CD4-positive, alpha-beta T cell treated with Interleukin-17A for 4 hours (primary cell): ENCODE data around the gene WWP2.
"Not testable (repeated sequence)": the region's sequence is repeated elsewhere in the genome, so short reads cannot be mapped to it uniquely, and the experiment has no call there.

Experiments
- DNase-seq: peaks from one replicate; pipeline ENCODE4 v3.0.0-alpha.2; 2020; ENCODE audit warnings: mixed read lengths

Gene WWP2

DNA sequence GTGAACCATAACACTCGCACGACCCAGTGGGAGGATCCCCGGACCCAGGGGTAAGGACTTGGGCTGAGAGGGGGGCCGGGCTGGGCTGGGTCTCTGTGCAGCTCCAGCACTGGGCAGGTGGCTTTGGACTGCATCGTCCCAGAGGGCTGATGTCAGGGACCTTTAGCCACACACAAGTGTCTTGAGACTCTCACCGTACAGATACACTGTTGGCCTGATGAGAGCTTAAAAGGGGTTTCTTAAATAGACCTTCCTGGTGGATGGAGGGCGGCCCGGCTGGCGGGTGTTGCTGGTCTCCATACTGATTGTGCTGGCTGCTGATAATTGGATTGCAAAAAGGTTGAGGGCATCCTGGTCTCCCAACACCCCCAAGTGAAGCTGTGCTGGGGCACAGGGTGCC is 167.3 kb downstream of the WWP2 start:
- DNase-seq = no peak

DNA sequence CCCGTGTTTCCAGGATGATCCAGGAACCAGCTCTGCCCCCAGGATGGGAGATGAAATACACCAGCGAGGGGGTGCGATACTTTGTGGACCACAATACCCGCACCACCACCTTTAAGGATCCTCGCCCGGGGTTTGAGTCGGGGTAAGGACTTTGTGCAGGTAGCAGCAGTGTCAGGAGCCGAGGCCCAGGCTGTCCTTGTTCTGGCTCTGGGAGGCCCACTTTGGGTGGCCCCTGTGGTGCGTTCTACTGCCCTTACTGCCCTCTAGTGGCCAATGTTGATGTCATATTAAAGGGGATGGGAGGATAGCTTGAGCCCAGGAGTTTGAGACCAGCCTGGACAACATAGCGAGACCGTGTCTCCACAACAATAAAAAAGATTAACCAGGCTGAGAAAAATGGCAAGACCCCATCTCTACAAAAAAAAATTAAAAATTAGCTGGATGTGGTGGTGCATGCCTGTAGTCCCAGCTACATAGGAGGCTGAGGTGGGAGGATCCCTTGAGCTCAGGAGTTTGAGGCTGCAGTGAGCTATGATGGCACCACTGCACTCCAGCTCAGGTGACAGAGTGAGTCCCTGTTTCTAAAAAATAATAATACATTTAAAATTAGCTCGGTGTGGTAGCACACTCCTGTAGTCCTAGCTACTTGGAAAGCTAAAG is 168.1 kb downstream of the WWP2 start:
- DNase-seq = peak; percentile 57

DNA sequence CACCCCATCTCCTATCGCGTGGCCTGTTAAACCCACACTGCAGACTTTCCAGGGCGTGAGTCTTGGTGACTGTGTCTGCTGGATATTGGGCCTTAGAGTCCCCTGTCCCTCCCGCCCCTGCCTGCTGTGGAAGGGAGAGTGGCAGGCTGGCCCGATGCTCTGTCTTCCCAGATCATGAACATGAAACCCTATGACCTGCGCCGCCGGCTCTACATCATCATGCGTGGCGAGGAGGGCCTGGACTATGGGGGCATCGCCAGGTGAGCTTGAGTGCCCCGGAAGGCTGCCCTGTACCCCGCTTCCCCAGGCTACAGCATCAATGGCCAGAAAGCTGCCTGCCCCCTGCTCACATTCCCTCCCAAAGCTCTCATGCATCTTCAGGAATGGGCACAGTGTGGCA is 169.5 kb downstream of the WWP2 start:
- no peak for DNase-seq

DNA sequence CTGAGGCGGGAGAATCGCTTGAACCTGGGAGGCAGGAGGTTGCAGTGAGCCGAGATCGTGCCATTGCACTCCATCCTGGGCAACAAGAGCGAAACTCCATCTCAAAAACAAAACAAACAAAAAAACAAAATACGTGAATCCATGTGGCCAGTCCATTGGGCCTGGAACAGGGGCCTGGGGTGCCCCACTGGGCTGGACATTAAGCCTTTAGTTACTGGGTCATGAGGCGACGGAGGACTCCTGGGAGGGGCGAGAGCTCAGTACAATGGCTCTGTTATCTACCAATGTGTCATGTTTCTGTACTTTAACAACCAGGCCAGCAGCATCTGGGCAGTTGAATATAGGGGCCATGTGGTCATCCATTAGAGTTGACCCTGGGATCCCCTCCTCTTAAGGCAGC is 170.1 kb downstream of the WWP2 start:
- no peak for DNase-seq

DNA sequence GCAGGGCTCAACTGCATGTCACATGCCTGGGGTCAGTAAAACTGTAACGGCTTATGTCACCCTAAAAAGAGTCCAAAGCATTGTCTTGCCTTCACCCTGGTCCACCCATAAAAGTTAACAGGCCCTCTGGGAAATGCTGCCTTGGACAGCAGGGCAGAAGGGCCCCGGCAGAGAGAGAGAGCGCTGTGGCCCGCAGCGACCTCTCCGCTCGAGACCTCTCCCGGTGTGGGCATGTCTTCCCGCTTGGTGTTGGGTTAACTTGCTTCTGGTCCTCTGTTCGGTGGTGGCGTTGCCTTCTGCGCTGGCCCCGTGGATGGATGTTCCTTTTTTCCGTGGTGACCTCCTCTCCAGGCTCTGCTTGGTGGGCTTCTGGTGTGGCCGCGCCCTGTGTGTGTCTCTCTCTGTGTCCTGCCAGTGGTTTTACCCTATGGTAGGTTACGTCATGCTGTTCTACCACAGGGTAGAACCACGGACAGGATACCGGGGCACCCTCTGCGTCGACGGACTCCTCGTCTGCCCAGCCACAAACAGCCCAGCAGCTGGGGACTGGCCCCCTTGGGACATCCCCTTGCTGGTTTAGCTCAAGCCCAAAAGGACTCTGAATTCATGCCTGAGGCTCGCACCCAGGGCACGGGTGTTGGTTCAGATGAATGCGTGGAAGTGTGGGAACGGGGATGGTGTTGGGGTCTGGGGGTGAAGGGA is 170.7 kb downstream of the WWP2 start:
- DNase-seq = no peak

DNA sequence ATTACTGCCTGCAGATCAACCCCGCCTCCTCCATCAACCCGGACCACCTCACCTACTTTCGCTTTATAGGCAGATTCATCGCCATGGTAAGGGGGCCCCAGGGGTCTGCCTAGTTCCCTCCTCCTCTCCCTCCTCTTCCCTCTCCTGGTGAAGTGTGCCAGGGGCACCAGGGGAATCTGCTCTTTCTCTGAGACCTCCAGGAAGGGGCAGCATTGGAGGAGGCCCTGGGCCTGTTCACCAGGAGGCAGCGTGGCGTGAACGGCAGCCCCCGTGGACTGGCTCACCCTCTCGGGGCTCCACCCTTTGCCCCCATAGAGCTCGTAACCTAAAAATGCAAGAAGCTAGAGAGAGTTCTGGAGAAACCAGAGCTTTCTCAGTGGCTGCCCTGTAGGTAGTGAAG is 171.9 kb downstream of the WWP2 start:
- DNase-seq = no peak

DNA sequence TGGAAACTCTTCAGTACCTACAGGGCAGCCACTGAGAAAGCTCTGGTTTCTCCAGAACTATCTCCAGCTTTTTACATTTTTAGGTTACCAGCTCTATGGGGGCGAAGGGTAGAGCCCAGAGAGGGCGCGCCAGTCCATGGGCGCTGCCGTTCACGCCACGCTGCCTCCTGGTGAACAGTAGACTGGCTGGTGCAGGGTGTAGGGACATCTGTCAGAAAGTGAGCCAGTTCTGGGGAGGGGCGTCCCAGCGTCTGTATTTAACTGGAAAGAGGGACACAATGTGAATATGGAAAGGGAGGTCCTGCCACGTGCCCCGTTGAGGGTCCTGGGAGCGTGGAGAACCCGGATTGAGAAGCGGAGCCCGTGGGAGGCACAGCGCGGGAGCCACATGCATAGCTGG is 172.6 kb downstream of the WWP2 start:
- no peak for DNase-seq

DNA sequence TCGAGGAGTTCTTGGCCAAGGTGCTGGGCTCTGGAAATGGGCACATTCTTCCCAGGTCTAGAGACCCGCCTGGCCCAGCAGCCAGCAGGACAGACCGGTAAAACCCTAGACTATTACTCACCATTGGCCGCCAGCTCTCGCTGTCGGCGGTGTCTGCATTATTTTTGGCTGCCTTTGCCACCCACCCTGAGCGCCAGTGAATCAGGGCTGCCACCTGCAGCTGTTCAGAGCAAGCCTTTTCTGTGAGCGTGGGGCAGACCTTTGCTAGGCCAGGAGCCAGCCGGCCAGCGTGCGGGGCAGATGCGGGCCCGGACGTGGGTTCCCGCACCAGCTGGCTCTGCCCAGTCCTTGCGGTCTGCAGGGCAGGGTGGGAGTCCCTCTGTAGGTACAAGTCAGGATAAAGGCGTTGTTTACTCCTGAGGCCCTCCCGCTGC is 173.2 kb downstream of the WWP2 start:
- DNase-seq = no peak

DNA sequence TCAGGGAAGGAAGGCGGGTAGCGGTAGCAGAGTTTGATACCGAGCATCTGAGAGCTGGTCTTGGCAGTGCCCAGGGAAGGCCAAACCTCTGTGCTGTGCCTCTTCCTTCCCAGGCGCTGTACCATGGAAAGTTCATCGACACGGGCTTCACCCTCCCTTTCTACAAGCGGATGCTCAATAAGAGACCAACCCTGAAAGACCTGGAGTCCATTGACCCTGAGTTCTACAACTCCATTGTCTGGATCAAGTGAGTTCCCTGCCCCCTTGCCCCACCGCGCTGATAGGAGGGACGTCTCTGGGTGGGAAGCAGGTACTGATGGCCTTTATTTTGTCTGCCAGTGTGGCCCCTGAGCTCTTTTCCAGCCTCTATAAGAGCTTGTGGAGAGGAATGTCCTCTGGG is 173.6 kb downstream of the WWP2 start:
- DNase-seq = no peak

DNA sequence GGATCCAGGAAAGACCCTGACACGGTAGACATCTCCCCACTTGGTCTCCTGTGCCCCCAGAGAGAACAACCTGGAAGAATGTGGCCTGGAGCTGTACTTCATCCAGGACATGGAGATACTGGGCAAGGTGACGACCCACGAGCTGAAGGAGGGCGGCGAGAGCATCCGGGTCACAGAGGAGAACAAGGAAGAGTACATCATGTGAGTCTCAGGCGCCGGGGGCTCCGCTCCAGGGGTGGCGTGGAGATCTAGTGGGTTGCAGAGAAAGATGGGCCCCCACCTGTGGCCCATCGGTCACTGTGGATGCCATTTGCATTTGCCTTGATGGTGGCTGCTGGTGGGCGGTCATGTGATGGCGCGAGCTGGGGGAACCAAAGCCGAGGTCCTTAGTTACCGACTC is 174.1 kb downstream of the WWP2 start:
- DNase-seq = no peak

DNA sequence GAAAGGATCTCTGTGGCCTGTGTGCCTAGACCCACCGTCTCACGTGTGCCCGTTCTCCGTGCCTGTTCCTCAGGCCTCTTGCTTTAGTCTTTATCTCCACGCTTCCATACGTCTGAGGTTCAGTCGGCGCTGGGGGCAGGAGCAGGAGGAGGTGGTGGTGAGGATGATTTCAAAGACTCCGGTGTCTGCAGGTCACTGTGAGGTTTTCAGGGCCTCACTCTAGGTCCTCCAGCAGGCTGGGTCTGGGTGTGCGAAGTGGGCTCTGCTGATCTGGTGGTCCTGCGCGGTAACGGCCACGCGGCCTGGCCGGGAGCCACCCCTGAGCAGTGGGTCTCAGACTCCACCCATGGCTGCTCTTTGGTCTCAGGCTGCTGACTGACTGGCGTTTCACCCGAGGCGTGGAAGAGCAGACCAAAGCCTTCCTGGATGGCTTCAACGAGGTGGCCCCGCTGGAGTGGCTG is 174.6 kb downstream of the WWP2 start:
- no peak for DNase-seq

DNA sequence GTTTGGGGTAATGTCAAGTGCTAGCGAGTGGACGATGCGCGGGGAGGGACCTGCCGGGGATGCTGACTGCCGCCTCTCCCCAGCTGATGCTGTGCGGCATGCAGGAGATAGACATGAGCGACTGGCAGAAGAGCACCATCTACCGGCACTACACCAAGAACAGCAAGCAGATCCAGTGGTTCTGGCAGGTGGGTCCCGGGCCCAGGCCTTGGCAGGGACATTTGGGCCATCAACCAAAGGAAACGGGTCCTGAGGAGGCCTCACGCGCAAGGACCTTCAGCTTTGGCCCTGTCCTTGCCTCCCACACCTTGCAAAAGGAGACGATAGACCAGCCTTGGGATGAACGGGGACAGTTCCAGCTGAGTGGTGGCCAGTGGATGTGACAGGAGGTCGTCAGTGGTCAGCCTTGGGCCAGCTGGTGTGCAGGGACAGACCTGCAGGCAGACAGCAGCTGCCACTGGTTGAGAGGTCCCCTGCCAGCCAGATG is 175.4 kb downstream of the WWP2 start:
- DNase-seq = no peak

DNA sequence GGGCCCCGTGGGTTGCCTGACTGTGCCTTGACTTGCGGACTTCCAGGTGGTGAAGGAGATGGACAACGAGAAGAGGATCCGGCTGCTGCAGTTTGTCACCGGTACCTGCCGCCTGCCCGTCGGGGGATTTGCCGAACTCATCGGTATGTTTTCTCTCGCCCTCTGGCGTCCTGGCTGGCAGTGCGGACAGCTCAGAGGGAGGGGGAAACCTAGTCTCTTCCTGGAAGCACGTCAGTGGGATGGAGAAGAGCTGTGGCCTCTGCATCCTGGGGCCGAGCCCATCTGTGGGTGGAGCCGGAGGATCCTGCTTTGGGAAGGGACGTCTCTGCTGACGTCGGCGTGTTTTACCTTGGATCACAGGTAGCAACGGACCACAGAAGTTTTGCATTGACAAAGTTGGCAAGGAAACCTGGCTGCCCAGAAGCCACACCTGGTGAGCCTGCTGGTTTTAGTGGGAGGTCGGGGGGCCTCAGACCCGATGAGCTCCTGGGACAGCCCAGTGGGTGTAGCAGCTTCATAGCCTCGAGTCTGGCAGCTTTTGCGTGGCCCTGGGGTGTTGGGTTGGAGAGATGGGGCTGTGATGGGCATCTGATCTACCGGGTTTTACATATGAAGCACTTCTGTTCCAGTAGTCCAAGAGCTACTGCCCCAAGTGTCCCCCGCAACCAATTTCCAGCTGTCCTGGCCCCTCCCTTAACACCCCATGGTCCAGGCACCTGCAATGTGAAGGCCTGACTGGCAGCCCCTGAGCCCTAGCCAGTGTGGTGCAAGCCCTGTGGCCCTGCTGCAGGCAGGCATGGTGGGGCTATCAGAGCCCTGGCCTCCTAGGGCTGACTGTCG is 177.1 kb downstream of the WWP2 start:
- no peak for DNase-seq

DNA sequence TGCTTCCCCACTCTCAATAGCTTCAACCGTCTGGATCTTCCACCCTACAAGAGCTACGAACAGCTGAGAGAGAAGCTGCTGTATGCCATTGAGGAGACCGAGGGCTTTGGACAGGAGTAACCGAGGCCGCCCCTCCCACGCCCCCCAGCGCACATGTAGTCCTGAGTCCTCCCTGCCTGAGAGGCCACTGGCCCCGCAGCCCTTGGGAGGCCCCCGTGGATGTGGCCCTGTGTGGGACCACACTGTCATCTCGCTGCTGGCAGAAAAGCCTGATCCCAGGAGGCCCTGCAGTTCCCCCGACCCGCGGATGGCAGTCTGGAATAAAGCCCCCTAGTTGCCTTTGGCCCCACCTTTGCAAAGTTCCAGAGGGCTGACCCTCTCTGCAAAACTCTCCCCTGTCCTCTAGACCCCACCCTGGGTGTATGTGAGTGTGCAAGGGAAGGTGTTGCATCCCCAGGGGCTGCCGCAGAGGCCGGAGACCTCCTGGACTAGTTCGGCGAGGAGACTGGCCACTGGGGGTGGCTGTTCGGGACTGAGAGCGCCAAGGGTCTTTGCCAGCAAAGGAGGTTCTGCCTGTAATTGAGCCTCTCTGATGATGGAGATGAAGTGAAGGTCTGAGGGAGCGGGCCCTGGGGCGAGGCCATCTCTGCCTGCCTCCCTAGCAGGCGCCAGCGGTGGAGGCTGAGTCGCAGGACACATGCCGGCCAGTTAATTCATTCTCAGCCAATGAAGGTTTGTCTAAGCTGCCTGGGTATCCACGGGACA is 177.9 kb downstream of the WWP2 start:
- DNase-seq = no peak

DNA sequence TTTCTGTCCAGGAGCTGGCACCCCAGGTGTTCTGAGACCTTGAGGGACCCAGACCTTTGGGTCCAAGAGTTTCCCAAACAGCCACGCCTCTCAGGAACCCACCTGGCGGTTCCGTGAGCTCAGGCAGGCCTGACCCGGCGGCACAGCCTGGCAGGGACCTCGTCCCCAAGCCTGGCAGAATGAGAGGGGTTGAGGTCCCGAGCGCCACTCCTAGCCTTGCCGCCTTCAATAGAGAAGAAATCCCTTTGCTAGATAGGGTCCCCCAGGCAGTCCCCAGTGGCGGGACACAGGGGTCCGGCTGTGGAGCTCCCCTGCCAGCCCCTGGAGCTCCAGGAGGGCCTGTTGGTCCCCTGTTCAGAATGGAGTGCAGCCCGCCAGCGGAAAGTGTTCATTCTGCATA is 178.5 kb downstream of the WWP2 start:
- DNase-seq = no peak

DNA sequence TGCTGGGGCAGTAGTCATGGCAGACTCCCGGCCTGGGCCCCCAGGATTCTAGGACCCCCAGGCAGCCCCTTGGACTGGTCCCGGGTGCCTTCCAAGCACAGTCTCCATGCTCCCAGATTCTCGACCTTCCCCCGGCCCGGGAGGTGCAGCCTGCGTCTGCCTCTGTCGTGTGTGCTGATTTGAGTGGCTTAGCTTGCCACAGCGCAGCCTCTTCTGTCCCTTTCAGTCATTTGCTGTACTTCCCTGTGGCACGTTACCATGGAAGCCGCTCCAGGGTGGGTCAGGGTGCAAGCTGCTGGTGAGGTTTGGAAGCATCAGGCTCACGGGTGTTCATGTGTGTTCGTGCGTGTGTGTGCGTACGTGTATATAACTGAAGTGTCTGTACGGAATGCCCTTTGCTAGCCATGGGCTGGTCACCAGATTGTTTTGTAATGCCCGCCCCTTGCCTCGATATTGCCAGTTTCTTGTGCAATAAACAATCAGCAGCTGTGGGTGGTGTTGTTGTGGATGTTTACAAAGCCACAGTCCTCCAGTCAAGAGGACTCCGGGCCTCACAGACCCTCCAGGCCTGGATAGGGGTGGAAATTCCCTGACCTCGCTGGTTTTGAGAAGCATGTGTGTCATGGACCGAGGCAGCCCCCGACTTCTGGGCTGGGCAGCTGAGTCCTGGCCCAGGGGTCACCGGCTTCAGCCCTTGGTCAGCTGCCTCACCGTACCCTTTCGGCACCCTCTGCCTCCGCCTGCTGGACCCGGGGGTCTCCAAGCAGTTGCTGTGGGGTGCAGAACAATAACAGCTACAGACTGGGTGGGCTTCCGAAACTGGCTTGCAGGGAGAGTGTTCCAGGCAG is 179.3 kb downstream of the WWP2 start:
- no peak for DNase-seq

DNA sequence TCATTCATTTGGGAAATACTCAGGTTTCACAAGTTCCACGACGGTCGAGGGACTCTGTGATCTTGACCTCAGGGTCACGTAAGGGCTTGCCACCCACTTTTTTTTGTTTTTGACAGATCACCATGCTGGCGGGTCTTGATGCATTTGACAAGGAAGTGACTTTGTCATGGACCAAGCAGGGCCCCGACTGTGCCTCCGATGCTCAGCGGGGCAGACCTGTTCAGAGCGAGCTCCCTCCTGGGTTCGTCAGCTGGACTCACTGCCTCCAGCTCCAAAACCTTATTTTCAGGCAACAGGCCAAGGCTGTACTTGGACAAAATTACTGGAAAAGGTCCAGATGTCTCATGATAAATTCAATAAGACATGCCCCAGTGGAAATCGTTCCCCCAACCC is 180.0 kb downstream of the WWP2 start:
- DNase-seq = no peak

DNA sequence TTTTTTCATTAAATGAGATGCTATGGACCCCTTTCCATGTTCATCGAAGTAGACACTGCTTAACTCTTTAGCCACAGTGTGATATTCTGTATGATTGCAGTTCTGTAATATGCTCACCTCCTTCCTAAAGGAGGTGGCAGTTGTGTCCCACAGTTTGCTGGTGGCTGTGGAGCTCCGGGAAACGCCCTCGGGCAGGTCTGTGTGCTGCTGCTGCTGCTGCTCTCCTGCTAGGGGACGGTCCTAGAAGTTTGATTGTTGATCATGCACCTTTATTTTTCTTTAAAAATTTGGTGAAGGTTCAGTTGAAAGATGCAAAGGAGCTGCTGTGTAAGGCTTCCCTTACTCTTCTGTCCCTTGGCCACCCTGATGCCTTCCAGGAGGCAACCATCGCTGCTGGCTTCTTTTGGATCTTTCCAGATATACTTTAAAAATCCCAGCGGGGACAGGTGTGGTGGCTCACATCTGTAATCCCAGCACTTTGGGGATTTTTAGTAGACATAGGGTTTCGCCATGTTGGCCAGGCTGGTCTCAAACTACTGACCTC is 180.6 kb downstream of the WWP2 start:
- no peak for DNase-seq

DNA sequence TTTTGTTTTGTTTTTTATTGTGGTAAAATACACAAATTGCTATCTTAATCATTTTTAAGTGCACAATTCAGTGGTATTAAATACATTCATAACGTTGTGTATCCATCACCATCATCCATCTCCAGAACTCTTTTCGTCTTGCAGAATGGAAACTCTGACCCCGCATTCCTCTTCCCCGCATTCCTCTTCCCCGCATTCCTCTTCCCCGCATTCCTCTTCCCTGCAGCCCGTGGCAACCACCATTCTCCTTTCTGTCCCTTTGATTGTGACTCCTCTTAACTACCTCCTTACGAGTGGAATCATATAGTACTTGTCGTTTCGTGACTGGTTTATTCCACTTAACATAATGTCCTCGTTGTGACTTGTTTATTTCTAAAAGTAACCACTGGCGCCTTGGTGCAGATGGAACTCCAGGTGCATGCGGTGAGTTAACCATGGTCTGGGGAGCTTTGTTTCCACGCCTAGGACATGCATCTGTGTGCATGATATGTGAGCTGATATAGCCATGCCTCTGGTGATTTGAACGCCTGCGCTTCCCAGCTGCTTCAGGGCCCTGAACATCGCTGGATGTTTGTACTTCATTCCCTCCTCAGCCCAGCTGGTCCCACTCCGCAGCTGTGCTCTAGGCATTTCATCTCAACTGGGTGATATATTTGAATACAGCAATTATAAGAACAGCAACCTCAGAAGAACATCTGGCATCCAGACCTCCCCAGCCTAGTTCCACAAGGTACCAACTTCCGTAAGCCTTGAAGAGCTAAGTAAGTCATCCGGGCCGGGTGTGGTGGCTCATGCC is 181.3 kb downstream of the WWP2 start:
- not testable (repeated sequence) for DNase-seq

DNA sequence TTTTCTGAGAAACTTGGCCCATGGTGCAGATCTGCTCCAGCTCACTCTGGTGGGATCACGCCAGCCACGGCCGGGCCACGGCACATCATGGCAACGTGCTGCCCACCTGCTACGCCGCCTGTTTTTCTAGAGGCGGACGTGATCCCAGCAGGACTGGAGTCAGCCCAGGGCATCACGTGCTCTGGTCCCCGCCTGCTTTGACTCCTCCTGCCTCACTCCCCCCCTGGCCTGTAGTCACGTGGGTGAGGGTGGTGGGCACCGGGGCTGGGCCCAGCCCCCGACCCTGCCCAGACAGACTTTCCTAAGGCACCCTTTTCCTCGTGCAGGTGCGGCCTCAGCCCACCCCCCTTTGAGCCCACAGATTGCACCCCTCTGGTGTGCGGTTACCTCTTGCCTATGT is 188.3 kb downstream of the WWP2 start:
- DNase-seq = not testable (repeated sequence)
